NOMO-1 treated with DMSO at 0.1 percent for 48 hours (cell line): Measurements from ENCODE around the gene GRIK2.
"Not testable (repeated sequence)": the region's sequence is repeated elsewhere in the genome, so short reads cannot be mapped to it uniquely, and the experiment has no call there.

ENCODE experiments used
- DNase-seq: peaks from one replicate; lab custom pipeline; 2025; ENCODE audit not compliant: unreplicated experiment; lab: John Stamatoyannopoulos, UW

GRIK2 gene

GRCh38 chr6:101393251-101393828 lies at the start of gene GRIK2:
GRIK2 (plus strand) TSS chr6:101393708.
- peak; percentile 3 for DNase-seq

- DNase-seq = no peak
Measured at GRCh38 chr6:101344885-101345284, 48.6 kb upstream of the GRIK2 start.

DNA sequence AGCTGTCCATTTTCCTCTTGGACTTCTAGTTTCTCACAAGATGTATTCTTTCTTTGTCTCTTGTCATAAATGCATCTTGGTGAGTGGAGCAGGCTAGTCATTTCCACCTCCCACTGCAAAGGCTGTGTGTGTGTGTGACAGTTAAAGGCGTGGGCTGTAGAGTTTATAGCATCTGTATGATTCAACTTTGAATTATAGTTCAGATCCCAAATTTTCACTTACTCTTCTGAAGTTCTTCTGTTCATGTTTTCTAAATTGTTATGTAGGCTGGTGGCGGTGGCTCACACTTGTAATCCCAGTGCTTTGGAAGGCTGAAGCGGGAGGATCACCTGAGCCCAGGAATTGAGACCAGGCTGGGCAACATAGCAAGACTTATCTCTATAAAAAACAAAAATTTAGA lies 44.7 kb upstream of the GRIK2 start:
- no peak for DNase-seq

- DNase-seq = not testable (repeated sequence)
Measured at GRCh38 chr6:101350631-101351030, 42.9 kb upstream of the GRIK2 start.

GRCh38 chr6:101351173-101351572 lies 42.3 kb upstream of the GRIK2 start:
- DNase-seq = no peak

GRCh38 chr6:101352316-101352715 lies 41.2 kb upstream of the GRIK2 start:
- no peak for DNase-seq

DNA sequence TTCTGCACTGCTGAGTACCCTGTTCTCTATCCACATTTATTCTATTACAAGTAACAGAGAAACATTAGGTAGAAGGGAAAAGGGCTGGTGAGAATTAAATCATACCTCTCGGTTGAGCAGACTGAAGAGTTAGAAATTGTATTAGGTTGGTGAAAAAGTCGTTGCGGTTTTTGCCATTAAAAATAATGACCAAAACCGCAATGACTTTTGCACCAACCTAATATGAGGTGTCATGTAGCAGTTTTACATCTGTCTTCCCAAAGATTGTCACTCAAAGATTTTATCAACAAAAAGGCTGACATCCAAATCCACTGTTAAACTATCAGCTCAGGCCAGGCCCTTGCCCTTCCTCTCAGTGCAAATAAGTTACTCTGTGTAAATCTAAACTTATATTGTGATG lies 28.3 kb upstream of the GRIK2 start:
- DNase-seq = no peak

- DNase-seq = no peak
Measured at GRCh38 chr6:101379926-101380325, 13.6 kb upstream of the GRIK2 start.

GRCh38 chr6:101380897-101381630 lies 12.4 kb upstream of the GRIK2 start:
- DNase-seq = no peak

DNA sequence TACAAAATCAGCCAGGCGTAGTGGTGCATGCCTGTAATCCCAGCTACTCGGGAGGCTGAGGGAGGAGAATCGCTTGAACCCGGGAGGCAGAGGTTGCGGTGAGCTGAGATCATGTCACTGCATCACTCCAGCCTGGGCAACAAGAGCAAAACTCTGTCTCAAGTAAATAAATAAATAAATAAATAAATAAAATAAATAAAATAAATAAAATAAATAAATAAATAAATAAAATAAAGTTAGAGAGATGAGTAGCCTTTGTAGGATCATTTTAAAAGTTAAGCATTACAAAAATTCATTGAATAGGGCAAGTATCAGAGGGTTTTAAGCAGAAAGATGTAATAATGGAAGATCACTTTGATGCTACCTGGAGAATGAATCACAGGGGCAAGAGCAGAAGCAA lies 9.8 kb upstream of the GRIK2 start:
- DNase-seq = not testable (repeated sequence)

DNA sequence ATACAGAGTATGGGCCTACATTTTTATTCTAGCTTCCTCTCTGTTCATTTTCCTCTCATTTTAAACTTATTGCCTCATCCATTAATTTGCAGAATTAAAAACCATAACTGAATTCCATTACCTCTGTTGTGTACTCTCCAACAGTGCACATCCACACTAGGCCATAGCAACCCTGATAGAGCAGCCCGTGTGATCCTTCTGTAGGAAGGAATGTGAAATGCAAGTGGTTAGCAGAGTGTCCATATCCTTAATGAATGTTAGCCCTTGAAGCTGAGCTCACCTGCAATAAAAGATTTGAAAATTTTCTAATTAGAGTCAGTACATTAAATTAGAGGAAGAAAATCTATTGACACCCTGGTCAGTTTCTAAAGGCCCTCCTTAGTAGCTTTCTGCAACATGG lies 6.5 kb upstream of the GRIK2 start:
- DNase-seq = no peak

GRCh38 chr6:101391772-101392585 lies 1.5 kb upstream of the GRIK2 start:
- no peak for DNase-seq

GRCh38 chr6:101392586-101393230 lies 800 bp upstream of the GRIK2 start:
- DNase-seq = no peak

GRCh38 chr6:101393829-101394251 lies 332 bp downstream of the GRIK2 start:
- DNase-seq = no peak

- no peak for DNase-seq
Measured at GRCh38 chr6:101394936-101395335, 1.4 kb downstream of the GRIK2 start.

- no peak for DNase-seq
Measured at GRCh38 chr6:101395345-101395744, 1.8 kb downstream of the GRIK2 start.

DNA sequence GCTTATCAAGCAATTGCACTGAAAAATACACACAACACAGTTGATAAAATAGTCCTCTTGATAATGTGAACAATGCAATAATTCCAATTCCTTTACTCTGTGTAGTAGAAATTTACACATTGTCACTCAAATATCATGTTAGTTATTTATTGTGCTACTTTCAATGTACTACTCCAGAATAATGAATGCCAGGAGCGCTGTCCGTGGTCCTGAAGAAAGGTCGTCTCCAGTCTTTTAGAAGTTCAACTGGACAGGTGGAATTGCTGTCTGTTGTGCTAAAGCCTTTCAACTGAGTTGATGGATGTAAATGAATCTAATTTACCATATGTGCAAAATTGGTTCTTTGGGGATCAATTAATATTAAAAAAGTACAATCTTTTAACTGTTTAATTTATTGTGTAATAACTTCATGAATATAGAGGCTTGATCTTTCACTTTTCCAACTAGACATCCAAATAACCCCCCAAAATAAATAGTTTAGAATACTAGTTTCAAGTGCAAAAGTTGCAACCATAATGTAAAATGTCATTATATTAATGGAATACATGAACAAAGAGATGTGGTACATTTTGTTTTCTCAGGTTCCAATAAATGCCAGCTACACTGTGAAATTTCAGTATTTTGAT lies 3.2 kb downstream of the GRIK2 start:
- DNase-seq = peak; percentile 16

- peak; percentile 4 for DNase-seq
Measured at GRCh38 chr6:101397199-101397598, 3.7 kb downstream of the GRIK2 start.

DNA sequence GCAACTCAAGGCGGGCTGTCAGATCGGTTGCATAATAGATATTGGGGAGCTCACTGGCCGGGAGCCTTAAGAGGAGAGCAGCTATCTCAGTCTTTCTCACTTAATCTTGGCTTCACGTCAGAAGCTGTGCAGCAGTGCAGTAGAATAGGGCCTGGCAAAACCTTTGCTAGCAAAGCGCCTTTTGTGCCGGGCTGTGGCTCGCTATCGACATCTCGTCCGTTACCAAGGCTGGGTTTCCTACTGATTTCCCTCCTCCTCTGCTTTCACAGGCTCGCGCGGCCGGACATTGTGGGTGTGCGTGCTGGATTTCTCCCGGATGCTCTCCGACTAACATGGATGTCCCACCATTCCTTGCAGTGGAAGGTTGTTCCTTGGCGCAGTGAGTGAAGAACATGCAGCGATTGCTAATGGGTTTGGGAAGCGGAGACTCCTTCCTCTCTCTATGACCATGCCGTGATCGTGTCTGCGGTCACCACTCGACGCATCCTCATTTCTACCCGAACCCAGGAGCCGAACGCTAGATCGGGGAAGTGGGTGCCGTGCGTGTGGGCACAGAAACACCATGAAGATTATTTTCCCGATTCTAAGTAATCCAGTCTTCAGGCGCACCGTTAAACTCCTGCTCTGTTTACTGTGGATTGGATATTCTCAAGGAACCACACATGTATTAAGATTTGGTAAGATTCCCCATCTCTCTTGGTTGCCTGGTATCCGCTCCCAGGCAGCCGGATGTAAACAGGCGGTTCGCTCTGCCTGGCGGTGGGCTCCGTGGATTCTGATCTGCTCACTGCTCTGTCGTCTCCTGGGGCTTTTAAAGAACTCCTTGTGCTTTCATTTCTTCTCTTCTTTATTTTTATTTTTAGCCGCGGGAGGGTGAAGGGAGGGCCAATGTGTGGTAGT lies 5.5 kb downstream of the GRIK2 start:
- DNase-seq = no peak

- DNase-seq = no peak
Measured at GRCh38 chr6:101399616-101400162, 6.2 kb downstream of the GRIK2 start.
